Activated CD4-positive, alpha-beta T cell treated with anti-CD3 and anti-CD28 coated beads, Interleukin-2, amount 50 U/mL, for 4 hours (primary cell): ENCODE data around the gene CACNA1S.

ENCODE experiments used
- DNase-seq, 2 experiments: peaks; one replicate each; pipeline ENCODE4 v3.0.0-alpha.2; 2020

CACNA1S gene

DNA sequence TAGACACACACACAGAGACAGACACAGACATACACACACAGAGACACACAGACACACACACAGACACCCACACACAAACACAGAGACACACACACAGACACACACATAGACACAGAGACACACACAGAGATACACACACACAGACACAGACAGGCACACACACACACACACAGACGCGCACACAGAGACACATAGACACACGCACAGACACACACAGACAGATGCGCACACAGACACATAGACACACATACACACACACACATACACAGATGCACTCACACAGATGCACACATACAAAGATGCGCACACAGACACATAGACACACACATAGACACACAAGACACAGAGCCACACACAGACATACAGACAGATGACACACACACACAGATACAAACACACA, 104.7 kb downstream of the CACNA1S start:
- DNase-seq = no peak

DNA sequence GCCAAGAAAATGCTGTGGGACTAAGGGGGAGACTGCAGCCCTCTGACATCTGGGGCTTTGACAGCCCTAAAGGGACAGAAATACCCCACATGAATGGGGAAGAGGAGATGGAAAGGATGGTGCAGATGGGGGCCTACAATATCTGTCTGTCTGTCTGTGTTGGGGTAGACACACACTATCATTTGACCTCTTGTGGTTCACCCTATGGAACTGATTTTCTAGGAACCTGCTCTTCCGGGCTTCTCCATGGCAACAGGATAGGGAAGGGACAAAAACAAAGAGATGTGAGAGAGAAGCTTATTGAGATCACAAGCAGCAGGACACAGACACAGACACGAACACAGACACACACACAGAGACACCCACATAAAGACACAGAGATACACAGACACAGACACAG, 105.8 kb downstream of the CACNA1S start:
- DNase-seq = no peak

DNA sequence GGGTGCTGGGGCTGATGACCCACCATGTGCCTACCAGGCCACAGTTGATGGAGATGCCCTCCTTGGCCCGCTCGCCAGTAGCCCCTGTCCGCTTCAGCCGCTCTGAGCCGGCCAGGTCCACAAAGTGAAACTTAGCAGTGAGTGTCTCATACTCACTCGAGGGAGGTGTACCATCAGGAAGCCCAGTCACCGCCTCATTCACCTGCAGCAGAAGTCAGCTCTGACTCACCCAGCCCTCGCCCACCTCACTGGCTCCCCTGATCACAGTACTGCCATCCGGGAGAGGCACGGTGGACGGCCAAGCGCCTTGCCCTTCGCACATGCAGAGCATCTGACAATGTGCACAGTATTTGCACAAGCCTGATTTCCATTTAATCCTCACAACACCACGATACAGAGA, 107.5 kb downstream of the CACNA1S start:
- no peak for DNase-seq

DNA sequence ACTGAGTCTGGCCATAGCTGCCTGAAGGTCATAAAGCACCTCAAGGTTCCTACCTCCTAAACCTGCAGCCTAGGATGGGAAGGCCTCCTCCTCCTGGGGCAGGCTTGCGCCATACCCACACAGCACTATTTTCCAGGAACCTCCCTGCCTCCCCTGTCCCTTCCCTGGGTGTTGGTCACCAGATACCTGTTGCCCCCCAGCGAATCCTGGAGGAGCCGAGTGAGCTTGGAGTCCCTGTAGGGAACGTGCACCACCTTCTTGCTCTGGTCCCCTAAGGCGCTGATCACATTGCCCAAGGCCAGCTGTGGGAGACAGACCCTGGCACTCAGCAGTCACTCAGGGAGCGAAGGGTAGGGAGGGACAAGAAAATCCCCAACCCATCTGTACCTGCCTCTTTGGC, 108.1 kb downstream of the CACNA1S start:
- no peak for DNase-seq

DNA sequence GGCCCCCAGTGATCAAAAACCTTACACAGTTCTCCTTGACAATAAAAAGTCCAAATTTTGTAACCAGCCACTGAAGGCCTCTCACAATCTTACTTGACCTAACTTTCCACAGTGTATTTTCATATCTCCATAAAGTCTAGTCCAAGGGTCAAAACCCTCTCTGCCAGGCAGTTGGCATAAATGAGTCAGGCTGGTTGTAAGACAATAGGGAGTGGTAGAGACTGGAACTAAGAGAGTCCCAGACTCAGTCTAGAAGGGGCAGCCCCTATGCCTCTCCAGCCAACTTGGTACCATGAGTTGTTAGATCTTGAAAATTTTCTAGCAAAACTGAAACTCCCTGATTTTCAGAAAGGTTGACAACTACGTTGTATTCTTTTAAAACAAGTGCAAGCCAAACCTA, 109.7 kb downstream of the CACNA1S start:
- no peak for DNase-seq

DNA sequence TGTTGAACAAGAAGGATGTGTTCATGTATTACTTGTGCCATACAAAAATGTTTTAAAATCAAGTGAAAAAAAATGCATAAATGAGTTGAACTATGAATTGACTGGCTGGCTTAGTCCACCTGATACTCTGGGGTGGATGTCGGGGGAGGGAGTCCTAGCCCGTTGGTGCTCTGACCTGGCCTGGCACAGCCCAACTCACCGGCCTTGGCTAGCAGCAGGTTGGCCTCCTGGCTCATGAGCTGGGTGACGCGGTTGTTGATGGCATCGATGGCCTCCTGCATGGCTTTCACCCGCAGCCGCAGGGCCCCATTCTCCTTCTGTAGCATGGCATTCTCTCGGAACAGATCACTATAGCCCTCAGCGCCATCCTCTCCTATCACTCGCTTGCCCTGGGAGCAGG, 110.3 kb downstream of the CACNA1S start:
- DNase-seq = no peak

DNA sequence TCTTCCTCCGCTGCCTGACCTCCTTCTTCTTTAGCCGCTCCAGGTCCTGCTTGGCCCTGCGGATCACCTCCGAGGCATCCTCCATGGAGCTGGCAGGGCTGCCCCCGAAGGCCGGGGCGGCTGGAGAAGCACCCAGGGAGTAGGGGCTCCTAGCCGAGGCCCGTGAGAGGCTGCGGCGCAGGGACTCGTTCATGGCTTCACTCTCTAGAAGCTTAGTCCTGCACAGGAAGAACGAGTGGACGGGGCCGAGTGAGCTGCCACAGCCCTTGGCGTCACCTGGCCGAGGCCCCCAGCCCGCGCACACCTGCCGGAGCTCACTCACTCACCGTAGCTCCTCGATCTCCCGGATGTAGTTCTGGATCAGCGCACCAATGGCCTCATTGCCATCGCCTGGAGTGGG, 111.8 kb downstream of the CACNA1S start:
- DNase-seq = no peak

DNA sequence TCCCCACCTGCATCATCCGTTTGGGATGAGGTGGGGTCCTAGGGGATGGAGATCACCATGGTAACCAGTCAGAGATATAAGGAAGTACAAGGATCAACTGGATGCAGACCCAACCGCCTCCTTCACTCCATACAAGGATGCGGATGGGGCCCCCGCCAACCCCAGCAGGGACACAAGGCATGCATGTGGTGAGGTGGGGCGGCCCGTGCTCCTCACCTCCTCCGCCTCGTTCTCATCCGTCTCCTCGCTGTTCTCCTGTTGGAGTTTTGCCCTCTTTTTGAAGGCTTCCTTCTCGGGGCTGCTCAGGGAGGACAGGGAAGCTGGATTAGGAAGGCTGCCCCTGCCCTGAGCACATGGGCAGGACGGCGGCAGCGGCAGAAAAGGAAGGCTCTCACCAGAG, 112.6 kb downstream of the CACNA1S start:
- no peak for DNase-seq

DNA sequence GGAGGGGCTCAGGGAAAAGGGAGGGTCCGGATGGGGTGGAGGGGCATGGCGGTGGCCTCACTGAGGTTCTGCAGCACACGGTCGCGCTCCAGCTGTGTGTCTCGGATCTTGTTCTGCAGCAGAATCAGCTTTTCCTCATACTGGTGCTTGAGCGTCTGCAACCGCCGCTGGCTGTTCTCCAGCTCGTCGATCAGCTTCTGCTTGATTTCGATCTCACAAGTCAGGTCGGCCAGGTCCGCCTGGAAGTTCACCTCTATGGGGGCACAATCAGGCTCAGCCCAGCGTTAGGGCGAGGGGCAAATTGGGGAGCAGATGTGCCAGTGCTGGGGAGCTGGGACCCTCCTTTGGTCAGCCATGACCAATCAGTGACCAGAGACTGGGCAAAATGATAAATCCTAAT, 113.9 kb downstream of the CACNA1S start:
- no peak for DNase-seq

DNA sequence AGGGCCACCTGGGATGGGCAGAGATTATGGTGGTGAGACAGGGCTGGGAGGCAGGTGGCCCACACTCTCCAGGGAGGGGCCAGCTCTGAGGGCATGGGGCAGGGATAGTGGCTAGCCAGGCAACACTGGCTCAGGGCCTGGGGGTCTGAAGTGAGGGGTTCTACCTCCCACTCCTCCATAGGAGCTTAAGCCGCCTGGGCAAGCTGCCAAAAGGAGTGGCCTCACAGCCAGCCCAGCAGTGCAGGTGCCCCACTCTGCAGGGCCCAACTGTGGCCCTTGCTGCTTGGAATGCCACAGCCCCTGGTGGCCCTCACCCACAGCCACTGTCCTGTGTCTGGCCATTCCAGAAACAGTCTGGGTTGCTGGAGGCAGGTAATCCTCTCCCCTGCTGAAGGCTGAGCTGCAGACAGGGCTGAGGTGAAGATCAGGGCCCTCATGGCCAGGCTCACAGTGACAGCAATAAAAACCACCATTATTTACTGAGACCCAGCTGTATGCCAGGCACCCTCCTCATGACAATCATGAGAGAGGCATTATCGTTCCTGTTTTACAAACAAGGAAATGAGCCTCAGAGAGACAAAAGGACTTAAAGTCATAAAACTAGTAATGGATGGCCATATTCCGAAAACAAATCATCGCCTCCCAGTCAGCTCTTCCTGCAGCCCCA, 119.7 kb downstream of the CACNA1S start:
- DNase-seq = no peak

DNA sequence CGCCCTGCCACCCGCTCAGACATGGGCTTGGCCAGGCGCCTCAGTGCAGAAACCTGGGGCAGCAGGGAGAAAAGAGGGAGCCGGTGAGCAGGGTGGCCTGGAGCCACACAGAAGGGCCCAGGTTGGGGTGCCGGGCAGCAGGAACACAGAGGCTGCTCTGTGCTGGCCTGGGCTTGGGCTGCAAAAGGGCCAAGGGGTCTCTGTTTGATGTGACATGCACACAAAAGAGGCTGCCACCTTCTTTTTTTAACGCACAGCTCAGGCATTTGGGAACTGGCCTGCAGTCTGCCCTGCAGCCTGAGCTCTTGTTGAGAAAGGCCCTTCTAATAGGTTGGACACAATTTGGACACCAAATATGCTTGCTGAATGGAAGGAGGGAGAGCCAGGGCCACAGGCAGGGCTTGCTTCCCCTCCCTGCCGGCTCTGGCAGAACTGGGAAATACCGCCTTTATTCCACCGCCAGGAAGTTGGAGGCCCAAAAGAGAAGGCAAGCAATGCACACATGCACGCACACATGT, 121.1 kb downstream of the CACNA1S start:
- DNase-seq = no peak

DNA sequence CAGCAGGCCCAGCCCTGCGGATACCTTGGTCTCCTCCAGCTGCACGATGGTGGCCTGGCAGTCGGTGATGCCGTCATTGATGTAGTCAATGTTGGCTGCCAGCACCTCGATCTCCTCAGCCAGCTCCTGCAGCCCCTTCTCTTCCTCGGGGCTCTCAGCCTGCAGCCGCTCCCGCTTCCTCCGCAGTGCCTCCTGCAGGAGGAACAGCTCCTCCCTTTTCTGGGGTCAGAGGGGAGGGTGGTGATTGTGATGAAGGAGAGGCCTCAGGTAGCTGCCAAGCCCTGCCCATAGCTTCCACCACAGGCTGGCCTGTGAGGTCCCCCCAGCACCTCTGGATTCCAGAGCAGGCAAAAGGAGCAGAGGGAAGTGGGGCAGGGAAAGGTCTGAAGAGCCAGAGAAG, 122.1 kb downstream of the CACNA1S start:
- DNase-seq = no peak
